Cerebellar nuclear complex (tissue), 1 donor: ENCODE results near the gene SPAG8.

Source experiments
- DNase-seq, 2 experiments: peaks; one replicate each; lab custom pipeline; 2025; lab: John Stamatoyannopoulos, UW

Gene SPAG8

GRCh38 chr9:35771534-35771933 lies 40.5 kb downstream of the SPAG8 start:
- peak in 1 of 2 experiments; percentile 31 for DNase-seq

- DNase-seq, result peak; percentile 83 to 90
Measured at GRCh38 chr9:35771075-35771433, 41.0 kb downstream of the SPAG8 start.

- DNase-seq, result no peak
Measured at GRCh38 chr9:35769763-35770162, 42.3 kb downstream of the SPAG8 start.

- no peak for DNase-seq
Measured at GRCh38 chr9:35767458-35767857, 44.6 kb downstream of the SPAG8 start.

- no peak for DNase-seq
Measured at GRCh38 chr9:35766997-35767396, 45.1 kb downstream of the SPAG8 start.

- no peak for DNase-seq
Measured at GRCh38 chr9:35763803-35764202, 48.3 kb downstream of the SPAG8 start.

- no peak for DNase-seq
Measured at GRCh38 chr9:35763181-35763580, 48.9 kb downstream of the SPAG8 start.

- DNase-seq, result no peak
Measured at GRCh38 chr9:35760651-35761050, 51.4 kb downstream of the SPAG8 start.

GRCh38 chr9:35759795-35760194 lies 52.3 kb downstream of the SPAG8 start:
- DNase-seq, result no peak
